KMS-11 (cell line): Measurements from ENCODE around the gene GABRR1.
"Not testable (repeated sequence)": the region's sequence is repeated elsewhere in the genome, so short reads cannot be mapped to it uniquely, and the experiment has no call there.

Source experiments
- H2AFZ ChIP-seq: fragments of 200-600 bp; sonication (generic); 2 replicates; pipeline ENCODE4 v1.6.1; 2016; ENCODE audit warnings: antibody characterized with exemption, mixed run types, low read depth
- H3K27ac ChIP-seq: fragments of 200-600 bp; sonication (generic); 2 replicates; pipeline ENCODE4 v1.6.1; 2016; ENCODE audit warnings: mild to moderate bottlenecking, mixed run types
- H3K27me3 ChIP-seq: fragments of 200-600 bp; sonication (generic); 2 replicates; pipeline ENCODE4 v1.6.1; 2017; ENCODE audit warnings: mild to moderate bottlenecking, low read depth, mixed run types, moderate library complexity; ENCODE audit not compliant: insufficient read depth
- H3K36me3 ChIP-seq: fragments of 200-600 bp; sonication (generic); 2 replicates; pipeline ENCODE4 v1.6.1; 2017; ENCODE audit warnings: mild to moderate bottlenecking, mixed run types; ENCODE audit not compliant: insufficient read depth
- H3K4me1 ChIP-seq: fragments of 200-600 bp; sonication (generic); 2 replicates; pipeline ENCODE4 v1.6.1; 2016; ENCODE audit warnings: mild to moderate bottlenecking, low read depth, mixed run types; ENCODE audit not compliant: poor library complexity, severe bottlenecking
- H3K4me2 ChIP-seq: fragments of 200-600 bp; sonication (generic); 2 replicates; pipeline ENCODE4 v1.7.0; 2016; ENCODE audit warnings: mild to moderate bottlenecking, mixed run types
- H3K4me3 ChIP-seq: fragments of 200-600 bp; sonication (generic); IDR thresholded peaks from 2 replicates; pipeline ENCODE4 v1.6.1; 2017; ENCODE audit warnings: low read depth, low read length, mixed read lengths; ENCODE audit not compliant: insufficient read depth
- H3K79me2 ChIP-seq: fragments of 200-600 bp; sonication (generic); 2 replicates; pipeline ENCODE4 v1.6.1; 2016; ENCODE audit warnings: low read depth, mixed run types; ENCODE audit not compliant: insufficient read depth
- H3K9ac ChIP-seq: fragments of 200-600 bp; sonication (generic); 2 replicates; pipeline ENCODE4 v1.6.1; 2016; ENCODE audit warnings: mild to moderate bottlenecking, mixed run types
- H4K20me1 ChIP-seq: fragments of 200-600 bp; sonication (generic); 2 replicates; pipeline ENCODE4 v1.6.1; 2016; ENCODE audit warnings: mild to moderate bottlenecking, mixed run types; ENCODE audit not compliant: insufficient read depth
- CTCF ChIP-seq: fragments of 200-600 bp; sonication (generic); conservative IDR thresholded peaks from 2 replicates; pipeline ENCODE4 v1.6.1; 2017; ENCODE audit warnings: low read depth, mild to moderate bottlenecking, antibody characterized with exemption, low read length, moderate library complexity, mixed read lengths

The GABRR1 gene

GRCh38 chr6:89138173-89138572, 79.0 kb downstream of the GABRR1 start:
- H3K4me3 ChIP-seq = no peak overlapping the region
- H4K20me1 ChIP-seq = no peaks in the 10 kb centered on the region
- H2AFZ ChIP-seq = no peak overlapping the region
- H3K9ac ChIP-seq = no peak overlapping the region
- TF ChIP-seq CTCF = no peak
- H3K27me3 ChIP-seq = no peaks in the 10 kb centered on the region
- no peaks in the 10 kb centered on the region for H3K79me2 ChIP-seq
- H3K4me1 ChIP-seq = no peaks in the 10 kb centered on the region
- H3K4me2 ChIP-seq = no peak overlapping the region
- H3K27ac ChIP-seq = no peak overlapping the region
- no peaks in the 10 kb centered on the region for H3K36me3 ChIP-seq

GRCh38 chr6:89134723-89135122, 82.4 kb downstream of the GABRR1 start:
- Histone ChIP-seq H3K4me2 (no peak overlapping the region), H3K27me3 (no peaks in the 10 kb centered on the region), H4K20me1 (no peaks in the 10 kb centered on the region), H2AFZ (no peak overlapping the region), H3K27ac (no peak overlapping the region), H3K79me2 (no peaks in the 10 kb centered on the region), H3K36me3 (no peaks in the 10 kb centered on the region), H3K4me1 (no peaks in the 10 kb centered on the region), H3K4me3 (no peak overlapping the region), H3K9ac (no peak overlapping the region)
- no peak for TF ChIP-seq CTCF

GRCh38 chr6:89133981-89134380, 83.2 kb downstream of the GABRR1 start:
- Histone ChIP-seq H3K27ac (no peak overlapping the region), H3K4me3 (no peak overlapping the region), H3K9ac (no peak overlapping the region), H3K4me1 (no peaks in the 10 kb centered on the region), H4K20me1 (no peaks in the 10 kb centered on the region), H3K27me3 (no peaks in the 10 kb centered on the region), H2AFZ (no peak overlapping the region), H3K36me3 (no peaks in the 10 kb centered on the region), H3K79me2 (no peaks in the 10 kb centered on the region), H3K4me2 (no peak overlapping the region)
- TF ChIP-seq CTCF = no peak

GRCh38 chr6:89132057-89132456, 85.1 kb downstream of the GABRR1 start:
- Histone ChIP-seq H3K27ac (no peak overlapping the region), H2AFZ (no peak overlapping the region), H3K4me2 (no peak overlapping the region), H3K9ac (no peak overlapping the region), H3K4me3 (no peak overlapping the region), H3K36me3 (no peaks in the 10 kb centered on the region), H4K20me1 (no peaks in the 10 kb centered on the region), H3K27me3 (no peaks in the 10 kb centered on the region), H3K79me2 (no peaks in the 10 kb centered on the region), H3K4me1 (no peaks in the 10 kb centered on the region)
- no peak for TF ChIP-seq CTCF

GRCh38 chr6:89131599-89131998, 85.6 kb downstream of the GABRR1 start:
- Histone ChIP-seq H3K27me3 (no peaks in the 10 kb centered on the region), H3K27ac (no peak overlapping the region), H3K79me2 (no peaks in the 10 kb centered on the region)

GRCh38 chr6:89128256-89128671, 88.9 kb downstream of the GABRR1 start:
- not testable (repeated sequence) for H4K20me1 ChIP-seq, H3K4me2 ChIP-seq, H3K27me3 ChIP-seq, H3K4me1 ChIP-seq, H3K9ac ChIP-seq, H3K27ac ChIP-seq, H3K4me3 ChIP-seq, H3K36me3 ChIP-seq, H2AFZ ChIP-seq, H3K79me2 ChIP-seq

More at GRCh38 chr6:89131599-89131998, 85.6 kb downstream of the GABRR1 start:
- H3K36me3 ChIP-seq = no peaks in the 10 kb centered on the region
- H3K9ac ChIP-seq = no peak overlapping the region
- no peak for TF ChIP-seq CTCF
- no peak overlapping the region for H3K4me2 ChIP-seq
- no peaks in the 10 kb centered on the region for H3K4me1 ChIP-seq
- H3K4me3 ChIP-seq = no peak overlapping the region
- no peaks in the 10 kb centered on the region for H4K20me1 ChIP-seq
- no peak overlapping the region for H2AFZ ChIP-seq
